Astrocyte of the cerebellum (primary cell): ENCODE data around the gene SMIM15.

Experiments
- DNase-seq: peaks from one replicate; pipeline ENCODE4 v3.0.0-alpha.2; 2011; ENCODE audit warnings: low read depth
- H3K4me3 ChIP-seq: 2 replicates; pipeline ENCODE4 v1.5.1; 2011; ENCODE audit warnings: mild to moderate bottlenecking, low read depth, low read length, moderate library complexity
- in situ Hi-C: cut with HindIII; loops from 2 replicates; pipeline ENCODE4 v1.10.0; 2017; ENCODE audit warnings: low sequenced_read_pairs
- TF ChIP-seq, protein P1 (sequence below): IDR thresholded peaks from 2 replicates; pipeline ENCODE4 v1.5.1; 2012; ENCODE audit warnings: low read length, low read depth, moderate library complexity, mild to moderate bottlenecking; ENCODE audit errors: missing control alignments

Gene SMIM15

DNA sequence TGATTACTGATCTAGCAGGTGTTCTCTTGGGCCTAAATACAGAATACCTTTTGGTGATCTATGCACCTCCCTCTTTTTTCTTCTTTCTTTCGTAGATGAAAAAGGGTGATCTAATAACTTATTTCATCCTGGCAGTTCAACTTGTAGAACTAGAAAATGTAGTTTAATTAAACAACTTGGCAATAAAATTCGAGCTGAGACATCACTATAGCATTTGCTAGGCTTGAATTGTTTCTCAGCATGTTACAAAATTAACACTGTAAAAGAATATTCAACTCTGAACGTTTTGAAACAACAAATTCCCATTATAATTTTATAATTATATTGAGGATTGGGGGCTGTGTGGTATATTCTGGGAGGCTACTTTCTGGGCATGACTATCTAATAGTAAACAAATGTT is 19.5 kb downstream of the SMIM15 start:
- H3K4me3 ChIP-seq = no peak overlapping the region
- in situ Hi-C loops = no loop called here
- TF ChIP-seq, protein P1, sequence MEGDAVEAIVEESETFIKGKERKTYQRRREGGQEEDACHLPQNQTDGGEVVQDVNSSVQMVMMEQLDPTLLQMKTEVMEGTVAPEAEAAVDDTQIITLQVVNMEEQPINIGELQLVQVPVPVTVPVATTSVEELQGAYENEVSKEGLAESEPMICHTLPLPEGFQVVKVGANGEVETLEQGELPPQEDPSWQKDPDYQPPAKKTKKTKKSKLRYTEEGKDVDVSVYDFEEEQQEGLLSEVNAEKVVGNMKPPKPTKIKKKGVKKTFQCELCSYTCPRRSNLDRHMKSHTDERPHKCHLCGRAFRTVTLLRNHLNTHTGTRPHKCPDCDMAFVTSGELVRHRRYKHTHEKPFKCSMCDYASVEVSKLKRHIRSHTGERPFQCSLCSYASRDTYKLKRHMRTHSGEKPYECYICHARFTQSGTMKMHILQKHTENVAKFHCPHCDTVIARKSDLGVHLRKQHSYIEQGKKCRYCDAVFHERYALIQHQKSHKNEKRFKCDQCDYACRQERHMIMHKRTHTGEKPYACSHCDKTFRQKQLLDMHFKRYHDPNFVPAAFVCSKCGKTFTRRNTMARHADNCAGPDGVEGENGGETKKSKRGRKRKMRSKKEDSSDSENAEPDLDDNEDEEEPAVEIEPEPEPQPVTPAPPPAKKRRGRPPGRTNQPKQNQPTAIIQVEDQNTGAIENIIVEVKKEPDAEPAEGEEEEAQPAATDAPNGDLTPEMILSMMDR = no peak
- DNase-seq = no peak

DNA sequence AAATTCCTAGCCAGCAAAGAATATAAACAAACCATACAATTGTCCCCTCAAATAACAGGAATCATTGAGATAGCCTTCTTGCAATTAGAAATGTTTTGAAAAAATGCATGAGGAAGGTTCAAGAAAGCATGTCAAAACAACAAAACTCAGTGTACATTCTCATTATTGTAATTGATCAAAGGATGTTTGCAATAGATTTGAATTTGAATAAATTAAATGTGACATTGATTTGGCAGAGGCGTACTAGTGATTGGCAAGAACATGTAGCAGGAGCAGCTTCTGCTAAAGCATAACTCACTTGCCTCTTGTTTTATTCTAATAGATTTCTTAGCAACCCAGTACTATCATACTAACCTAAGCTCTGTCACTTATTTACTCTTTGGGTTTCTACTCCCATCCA is 19.9 kb downstream of the SMIM15 start:
- in situ Hi-C loops = no loop called here

DNA sequence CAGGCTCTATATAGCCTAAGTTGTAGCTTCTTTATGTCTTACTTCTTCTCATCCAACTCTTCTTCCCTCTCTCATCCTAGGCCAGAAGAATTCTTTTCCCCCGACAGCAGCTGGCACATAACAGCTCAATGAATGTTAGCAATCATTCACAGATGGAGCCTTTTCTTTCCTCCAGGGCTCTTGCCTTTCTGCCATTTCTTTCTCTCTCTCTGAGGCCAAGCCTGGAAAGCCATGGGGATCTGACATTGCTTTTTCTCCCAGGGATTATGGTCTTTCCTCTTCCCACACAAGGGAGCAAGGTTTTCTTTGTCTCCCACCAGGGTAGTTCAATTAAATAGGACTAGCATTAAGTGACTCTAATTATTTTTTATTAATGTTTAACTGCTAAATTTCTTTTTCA is 20.5 kb downstream of the SMIM15 start:
- TF ChIP-seq, protein P1 = no peak
- H3K4me3 ChIP-seq = no peak overlapping the region
- in situ Hi-C loops = no loop called here
- DNase-seq = no peak

More for the DNA sequence above, 19.9 kb downstream of the SMIM15 start:
- DNase-seq = no peak
- TF ChIP-seq, protein P1 = no peak
- H3K4me3 ChIP-seq = no peak overlapping the region

DNA sequence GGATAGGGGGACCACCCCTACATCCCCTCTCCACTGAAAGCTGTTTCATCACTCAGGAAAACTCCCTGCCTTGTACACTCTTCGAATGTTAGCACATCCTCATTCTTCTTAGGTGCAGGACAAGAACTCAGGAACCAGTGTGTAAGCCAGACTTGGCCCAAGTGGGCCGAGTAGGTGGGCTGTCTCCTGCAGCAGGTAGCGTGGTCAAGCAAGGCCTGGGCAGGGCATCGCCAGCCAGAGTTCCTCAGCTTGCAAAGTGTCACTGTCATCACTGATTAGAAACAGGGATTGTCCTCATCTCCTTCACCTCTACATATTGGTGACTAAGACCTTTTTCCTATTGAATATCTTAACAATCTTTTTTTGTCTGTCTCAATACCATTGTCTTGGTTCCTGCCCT is 22.3 kb downstream of the SMIM15 start:
- H3K4me3 ChIP-seq = no peak overlapping the region
- in situ Hi-C loops = no loop called here
- TF ChIP-seq, protein P1 = no peak
- DNase-seq = no peak

DNA sequence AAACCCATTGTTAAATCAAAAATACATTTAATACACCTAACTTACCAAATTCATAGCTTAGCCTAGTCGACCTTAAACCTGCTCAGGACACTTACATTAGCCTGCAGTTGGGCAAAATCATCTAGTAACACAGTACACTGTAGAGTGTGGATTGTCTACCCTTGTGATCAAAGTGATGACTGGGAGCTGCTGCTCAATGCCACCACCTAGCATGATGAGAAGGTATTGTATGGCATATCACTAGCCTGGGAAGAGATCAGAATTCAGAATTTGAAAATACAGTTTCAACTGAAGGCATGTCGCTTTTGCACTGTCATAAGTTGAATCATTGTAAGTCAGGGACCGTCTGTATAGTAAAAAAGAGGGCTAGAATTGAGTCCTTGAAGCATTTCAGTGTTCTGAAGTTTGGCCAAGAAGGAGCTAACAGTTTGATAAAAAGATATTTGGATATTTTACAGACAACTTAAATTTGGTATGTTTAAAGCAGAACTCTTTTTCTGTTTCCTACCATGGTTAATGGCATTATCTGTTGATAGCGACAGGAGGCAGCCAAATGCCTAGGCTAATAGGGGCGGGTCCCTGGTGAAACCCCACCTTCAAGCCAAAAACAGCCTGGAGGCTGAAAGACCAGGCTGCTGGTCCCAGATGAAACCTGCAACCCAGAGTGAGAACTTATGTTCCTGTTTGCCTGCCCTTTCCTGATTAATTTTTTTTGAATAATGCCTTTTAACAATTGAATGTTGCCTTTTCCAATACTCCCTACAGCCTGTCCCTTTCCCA is 23.0 kb downstream of the SMIM15 start:
- TF ChIP-seq, protein P1 = peak; percentile 40
- in situ Hi-C loops = no loop called here
- H3K4me3 ChIP-seq = no peak overlapping the region
- no peak for DNase-seq

DNA sequence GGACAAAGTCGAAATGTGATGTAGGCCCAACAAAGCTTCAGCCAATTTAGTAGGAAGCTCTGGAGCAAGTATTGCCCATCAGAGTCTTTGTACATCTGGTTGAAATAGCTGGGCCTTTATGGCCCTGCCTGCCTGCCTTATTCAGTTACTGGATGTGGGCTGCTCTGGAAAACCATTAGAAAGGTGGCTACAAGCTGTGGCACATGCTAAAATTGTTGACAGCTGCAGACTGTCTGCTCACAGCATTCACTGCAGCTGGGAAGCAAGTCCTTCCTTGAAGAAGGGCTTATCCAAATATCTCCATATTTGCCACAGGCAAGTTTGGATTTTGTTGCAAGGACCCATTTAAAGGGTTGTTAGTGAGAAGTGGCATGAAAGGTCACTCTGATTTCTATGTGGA is 24.4 kb downstream of the SMIM15 start:
- TF ChIP-seq, protein P1 = no peak
- in situ Hi-C loops = no loop called here
- DNase-seq = no peak
- no peak overlapping the region for H3K4me3 ChIP-seq
